ENCODE measurements around the gene SDF4.

- TF ChIP-seq, protein P1, sequence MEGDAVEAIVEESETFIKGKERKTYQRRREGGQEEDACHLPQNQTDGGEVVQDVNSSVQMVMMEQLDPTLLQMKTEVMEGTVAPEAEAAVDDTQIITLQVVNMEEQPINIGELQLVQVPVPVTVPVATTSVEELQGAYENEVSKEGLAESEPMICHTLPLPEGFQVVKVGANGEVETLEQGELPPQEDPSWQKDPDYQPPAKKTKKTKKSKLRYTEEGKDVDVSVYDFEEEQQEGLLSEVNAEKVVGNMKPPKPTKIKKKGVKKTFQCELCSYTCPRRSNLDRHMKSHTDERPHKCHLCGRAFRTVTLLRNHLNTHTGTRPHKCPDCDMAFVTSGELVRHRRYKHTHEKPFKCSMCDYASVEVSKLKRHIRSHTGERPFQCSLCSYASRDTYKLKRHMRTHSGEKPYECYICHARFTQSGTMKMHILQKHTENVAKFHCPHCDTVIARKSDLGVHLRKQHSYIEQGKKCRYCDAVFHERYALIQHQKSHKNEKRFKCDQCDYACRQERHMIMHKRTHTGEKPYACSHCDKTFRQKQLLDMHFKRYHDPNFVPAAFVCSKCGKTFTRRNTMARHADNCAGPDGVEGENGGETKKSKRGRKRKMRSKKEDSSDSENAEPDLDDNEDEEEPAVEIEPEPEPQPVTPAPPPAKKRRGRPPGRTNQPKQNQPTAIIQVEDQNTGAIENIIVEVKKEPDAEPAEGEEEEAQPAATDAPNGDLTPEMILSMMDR (conservative IDR thresholded peaks at IDR 0.05 in 1 of 2, IDR thresholded peaks at IDR 0.05 in 1 of 2; ENCODE audit: low read depth in 1 of 2, low read length in 2 of 2): no peak
- no peak for TF ChIP-seq EZH2 (IDR thresholded peaks at IDR 0.05; ENCODE audit: low read length, missing control alignments)
These were observed 32.5 kb downstream of the SDF4 start for GRCh38 chr1:1199141-1199960.

All from fibroblast of lung (primary cell).